ENCODE results near the gene QRFP.

DNA sequence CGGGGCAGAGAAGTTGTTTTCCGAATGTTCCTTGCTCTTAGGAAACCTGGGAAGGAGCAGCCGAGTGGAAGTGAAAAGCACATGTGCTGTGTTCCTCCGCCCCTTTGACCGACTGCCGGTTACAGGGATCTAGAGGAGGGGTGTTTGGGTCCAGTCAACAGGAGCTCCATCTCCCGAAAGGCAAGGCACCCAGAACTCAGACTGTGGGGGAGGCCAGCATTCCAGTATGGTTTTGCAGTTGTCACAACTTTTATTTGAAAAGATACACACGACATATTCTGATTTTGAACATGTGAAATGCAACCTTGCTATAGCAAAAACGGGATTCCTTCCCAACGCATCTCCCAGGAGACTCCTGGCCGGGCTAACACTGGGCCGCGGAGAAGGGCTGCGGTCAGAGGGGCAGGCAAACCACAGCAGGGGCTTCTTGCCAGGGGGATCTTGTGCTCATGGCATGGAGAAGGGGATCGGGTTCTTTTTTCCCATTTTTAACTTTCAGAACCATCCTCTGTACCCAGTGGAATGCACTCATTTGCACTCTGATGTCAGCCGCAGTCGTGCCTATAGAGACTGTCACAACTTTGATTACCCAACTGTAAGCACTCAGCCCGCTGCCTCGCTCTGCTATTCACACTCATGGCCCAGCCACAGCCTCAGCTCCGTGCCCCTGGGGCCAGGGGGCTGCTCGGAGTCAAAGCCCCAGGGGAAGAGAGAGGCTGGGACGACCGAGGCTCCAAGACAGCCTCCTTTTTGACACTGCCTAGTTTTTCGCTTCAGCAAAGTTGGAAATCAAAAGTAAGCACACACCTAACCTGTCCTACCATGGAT, 3.9 kb downstream of the QRFP start:
- TF ChIP-seq EP300 (conservative IDR thresholded peaks at IDR 0.05; ENCODE audit: poor library complexity, severe bottlenecking) (no peak), EZH2 (IDR thresholded peaks at IDR 0.05; ENCODE audit: borderline replicate concordance, insufficient read depth, low read length, poor library complexity, severe bottlenecking) (no peak), MXI1 (conservative IDR thresholded peaks at IDR 0.05; ENCODE audit: poor library complexity, severe bottlenecking) (peak; percentile 21), POLR2AphosphoS5 (IDR thresholded peaks at IDR 0.05) (no peak), SMC3 (conservative IDR thresholded peaks at IDR 0.05; ENCODE audit: poor library complexity) (no peak)
- TF ChIP-seq, protein P1, sequence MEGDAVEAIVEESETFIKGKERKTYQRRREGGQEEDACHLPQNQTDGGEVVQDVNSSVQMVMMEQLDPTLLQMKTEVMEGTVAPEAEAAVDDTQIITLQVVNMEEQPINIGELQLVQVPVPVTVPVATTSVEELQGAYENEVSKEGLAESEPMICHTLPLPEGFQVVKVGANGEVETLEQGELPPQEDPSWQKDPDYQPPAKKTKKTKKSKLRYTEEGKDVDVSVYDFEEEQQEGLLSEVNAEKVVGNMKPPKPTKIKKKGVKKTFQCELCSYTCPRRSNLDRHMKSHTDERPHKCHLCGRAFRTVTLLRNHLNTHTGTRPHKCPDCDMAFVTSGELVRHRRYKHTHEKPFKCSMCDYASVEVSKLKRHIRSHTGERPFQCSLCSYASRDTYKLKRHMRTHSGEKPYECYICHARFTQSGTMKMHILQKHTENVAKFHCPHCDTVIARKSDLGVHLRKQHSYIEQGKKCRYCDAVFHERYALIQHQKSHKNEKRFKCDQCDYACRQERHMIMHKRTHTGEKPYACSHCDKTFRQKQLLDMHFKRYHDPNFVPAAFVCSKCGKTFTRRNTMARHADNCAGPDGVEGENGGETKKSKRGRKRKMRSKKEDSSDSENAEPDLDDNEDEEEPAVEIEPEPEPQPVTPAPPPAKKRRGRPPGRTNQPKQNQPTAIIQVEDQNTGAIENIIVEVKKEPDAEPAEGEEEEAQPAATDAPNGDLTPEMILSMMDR (IDR thresholded peaks at IDR 0.05; ENCODE audit: poor library complexity, severe bottlenecking), result no peak
- TF ChIP-seq, protein P2, sequence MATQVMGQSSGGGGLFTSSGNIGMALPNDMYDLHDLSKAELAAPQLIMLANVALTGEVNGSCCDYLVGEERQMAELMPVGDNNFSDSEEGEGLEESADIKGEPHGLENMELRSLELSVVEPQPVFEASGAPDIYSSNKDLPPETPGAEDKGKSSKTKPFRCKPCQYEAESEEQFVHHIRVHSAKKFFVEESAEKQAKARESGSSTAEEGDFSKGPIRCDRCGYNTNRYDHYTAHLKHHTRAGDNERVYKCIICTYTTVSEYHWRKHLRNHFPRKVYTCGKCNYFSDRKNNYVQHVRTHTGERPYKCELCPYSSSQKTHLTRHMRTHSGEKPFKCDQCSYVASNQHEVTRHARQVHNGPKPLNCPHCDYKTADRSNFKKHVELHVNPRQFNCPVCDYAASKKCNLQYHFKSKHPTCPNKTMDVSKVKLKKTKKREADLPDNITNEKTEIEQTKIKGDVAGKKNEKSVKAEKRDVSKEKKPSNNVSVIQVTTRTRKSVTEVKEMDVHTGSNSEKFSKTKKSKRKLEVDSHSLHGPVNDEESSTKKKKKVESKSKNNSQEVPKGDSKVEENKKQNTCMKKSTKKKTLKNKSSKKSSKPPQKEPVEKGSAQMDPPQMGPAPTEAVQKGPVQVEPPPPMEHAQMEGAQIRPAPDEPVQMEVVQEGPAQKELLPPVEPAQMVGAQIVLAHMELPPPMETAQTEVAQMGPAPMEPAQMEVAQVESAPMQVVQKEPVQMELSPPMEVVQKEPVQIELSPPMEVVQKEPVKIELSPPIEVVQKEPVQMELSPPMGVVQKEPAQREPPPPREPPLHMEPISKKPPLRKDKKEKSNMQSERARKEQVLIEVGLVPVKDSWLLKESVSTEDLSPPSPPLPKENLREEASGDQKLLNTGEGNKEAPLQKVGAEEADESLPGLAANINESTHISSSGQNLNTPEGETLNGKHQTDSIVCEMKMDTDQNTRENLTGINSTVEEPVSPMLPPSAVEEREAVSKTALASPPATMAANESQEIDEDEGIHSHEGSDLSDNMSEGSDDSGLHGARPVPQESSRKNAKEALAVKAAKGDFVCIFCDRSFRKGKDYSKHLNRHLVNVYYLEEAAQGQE (IDR thresholded peaks at IDR 0.05; ENCODE audit: borderline replicate concordance), result no peak

Measured in neural cell (in vitro differentiated cells).